HepG2 (cell line): ENCODE results near the gene KDELR3. TPM values are rescaled to one million over a fixed set of nuclear protein-coding genes. Genes with fewer than 3 reads are reported as not detected.

Experiments used
- ARNT2 ChIP-seq: sonication (generic); formaldehyde crosslinking; IDR thresholded peaks from 2 replicates; pipeline ENCODE4 v1.8.0; 2022; ENCODE audit warnings: mild to moderate bottlenecking, low read depth, missing genetic modification reagents, moderate library complexity
- ATF7-NPFF ChIP-seq: sonication (generic); formaldehyde crosslinking; IDR thresholded peaks from 2 replicates; pipeline ENCODE4 v1.8.1; 2023; ENCODE audit warnings: mild to moderate bottlenecking, low read depth, missing genetic modification reagents, moderate library complexity
- BCL6 ChIP-seq: IDR thresholded peaks from 2 replicates; pipeline ENCODE4 v1.6.1; 2016; ENCODE audit warnings: missing genetic modification reagents, missing compliant biosample characterization
- CBFB ChIP-seq: sonication (generic); formaldehyde crosslinking; IDR thresholded peaks from 2 replicates; pipeline ENCODE4 v1.4.0; 2020; ENCODE audit warnings: missing genetic modification reagents
- CEBPB ChIP-seq: IDR thresholded peaks from 2 replicates; pipeline ENCODE4 v1.6.1; 2011; ENCODE audit warnings: low read depth, low read length, improper control_type of control experiment, borderline replicate concordance
- FOXJ3 ChIP-seq: sonication (generic); formaldehyde crosslinking; IDR thresholded peaks from 2 replicates; pipeline ENCODE4 v1.4.0; 2020; ENCODE audit warnings: missing genetic modification reagents, mild to moderate bottlenecking, borderline replicate concordance
- JARID2 ChIP-seq: sonication (generic); formaldehyde crosslinking; IDR thresholded peaks from 2 replicates; pipeline ENCODE4 v1.8.1; 2023; ENCODE audit warnings: missing genetic modification reagents, inconsistent platforms; ENCODE audit not compliant: insufficient replicate concordance
- KLF9 ChIP-seq: IDR thresholded peaks from 2 replicates; pipeline ENCODE4 v1.6.1; 2016; ENCODE audit warnings: low read depth
- MBD4 ChIP-seq: IDR thresholded peaks from 2 replicates; pipeline ENCODE4 v1.6.1; 2012; ENCODE audit warnings: low read length, inconsistent platforms, borderline replicate concordance
- PLRG1 ChIP-seq: fragments of 450-650 bp; conservative IDR thresholded peaks from 2 replicates; pipeline ENCODE4 v1.6.1; 2016
- POGZ ChIP-seq: sonication (generic); formaldehyde crosslinking; IDR thresholded peaks from 2 replicates; pipeline ENCODE4 v1.4.0; 2020; ENCODE audit warnings: mild to moderate bottlenecking, missing genetic modification reagents
- REPIN1 ChIP-seq: sonication (generic); formaldehyde crosslinking; IDR thresholded peaks from 2 replicates; pipeline ENCODE4 v1.8.0; 2022; ENCODE audit warnings: missing genetic modification reagents, low read depth, mild to moderate bottlenecking, borderline replicate concordance
- RFX5 ChIP-seq: IDR thresholded peaks from 2 replicates; pipeline ENCODE4 v1.6.1; 2011; ENCODE audit warnings: low read depth, low read length, improper control_type of control experiment
- SETDB1 ChIP-seq: sonication (generic); formaldehyde crosslinking; IDR thresholded peaks from 2 replicates; pipeline ENCODE4 v1.5.1; 2020; ENCODE audit warnings: missing genetic modification reagents, mild to moderate bottlenecking, borderline replicate concordance
- SMAD1 ChIP-seq: sonication (generic); formaldehyde crosslinking; IDR thresholded peaks from 2 replicates; pipeline ENCODE4 v1.4.0; 2020; ENCODE audit warnings: missing genetic modification reagents, low read depth, mild to moderate bottlenecking, borderline replicate concordance
- TCF7L2 ChIP-seq: IDR thresholded peaks from 2 replicates; pipeline ENCODE4 v1.6.1; 2011; ENCODE audit warnings: mild to moderate bottlenecking, low read depth, low read length, moderate library complexity
- ZFP36L1 ChIP-seq: sonication (generic); formaldehyde crosslinking; IDR thresholded peaks from 2 replicates; pipeline ENCODE4 v1.8.0; 2022; ENCODE audit warnings: mild to moderate bottlenecking, missing genetic modification reagents, moderate library complexity
- ZNF264 ChIP-seq: sonication (generic); formaldehyde crosslinking; IDR thresholded peaks from 2 replicates; pipeline ENCODE4 v1.4.0; 2020; ENCODE audit warnings: missing genetic modification reagents
- ZNF75D ChIP-seq: sonication (generic); formaldehyde crosslinking; IDR thresholded peaks from 2 replicates; pipeline ENCODE4 v1.8.1; 2023; ENCODE audit warnings: missing genetic modification reagents, mild to moderate bottlenecking, borderline replicate concordance
- polyA plus RNA-seq, 8 experiments: library from polyadenylated mRNA; depleted of rRNA in 3 of 8; stranded (reverse) in 7 of 8; unstranded in 1 of 8; fragments of >200 nt; fragmentation: Illumina TruSeq in 4 of 8; extraction: Trizol in 4 of 8; gene quantifications; 2 replicates each; pipeline versions ENCODE4 v1.2.1 to v1.2.3, GENCODE V29; 2011 to 2016; ENCODE audit warnings: low read depth in 4 of 8, missing spikeins in 1 of 8, mixed read lengths in 1 of 8; ENCODE audit not compliant: insufficient read depth in 1 of 8
- total RNA-seq, 5 experiments: library from RNA; depleted of rRNA; stranded (reverse); fragments of >200 nt; fragmentation: Illumina TruSeq; extraction: Trizol; gene quantifications; 2 replicates each; pipeline ENCODE4 v1.2.3, GENCODE V29; 2016; ENCODE audit warnings: low read depth in 1 of 5
- TF ChIP-seq, protein P1 (sequence below): sonication (generic); formaldehyde crosslinking; conservative IDR thresholded peaks from 2 replicates; pipeline ENCODE4 v1.8.0; 2022; ENCODE audit warnings: low read depth, missing genetic modification reagents
- TF ChIP-seq, protein P2 (sequence below): sonication (generic); formaldehyde crosslinking; IDR thresholded peaks from 2 replicates; pipeline ENCODE4 v1.8.1; 2022; ENCODE audit warnings: mild to moderate bottlenecking, missing genetic modification reagents
- TF ChIP-seq, protein P3 (sequence below): IDR thresholded peaks from 2 replicates; pipeline ENCODE4 v1.6.1; 2016; ENCODE audit warnings: low read depth, missing genetic modification reagents, missing compliant biosample characterization

Gene KDELR3
- total and polyA plus RNA-seq, 2 of the 13 experiments (the other 11 are each of a cell fraction or from before 2014, with no cell fraction given): 24.2 to 65.7 TPM

DNA sequence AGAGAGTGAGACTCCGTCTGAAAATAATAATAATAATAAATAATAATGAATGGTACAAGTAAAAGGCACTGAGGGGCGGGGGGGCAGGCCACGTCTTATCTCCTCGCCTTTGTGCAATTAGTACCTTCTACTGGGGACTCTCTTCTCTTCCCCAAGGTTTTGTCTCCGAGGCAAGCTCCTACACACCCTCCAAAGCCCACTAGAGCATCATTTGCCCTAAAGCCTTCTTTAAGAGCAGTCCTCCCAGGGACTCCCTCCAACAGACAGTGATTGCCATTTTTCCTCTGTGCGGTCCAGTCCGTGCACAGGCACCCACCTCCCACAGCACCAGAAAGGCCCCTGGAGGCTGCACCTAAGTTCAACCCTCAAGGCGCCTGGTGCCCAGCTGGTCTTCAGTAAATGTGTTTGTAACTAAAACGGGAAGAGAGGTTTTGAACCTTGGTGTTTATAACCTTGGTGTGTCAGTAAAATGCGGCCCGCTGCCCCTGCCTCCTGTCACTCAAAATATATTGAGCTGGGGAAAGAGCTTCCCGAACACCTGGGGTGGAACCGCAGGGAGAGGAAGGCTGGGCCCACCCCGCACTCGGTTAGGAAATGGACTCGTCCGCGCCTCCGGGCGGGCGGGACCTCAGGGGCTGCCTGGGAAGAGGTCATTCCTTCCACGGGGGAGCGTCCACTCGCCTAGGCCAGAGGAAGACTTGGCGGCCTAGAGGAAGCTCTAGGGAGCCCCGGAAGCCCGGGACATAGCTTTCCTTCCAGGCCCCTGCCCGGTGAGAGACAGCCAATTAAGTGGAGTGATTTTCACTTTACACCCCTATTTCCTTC lies 4.7 kb upstream of the KDELR3 start (continued):
- TF ChIP-seq ZNF264: no peak
- TF ChIP-seq BCL6 (CRISPR knock-in tag): peak; percentile 51
- TF ChIP-seq SETDB1 (CRISPR knock-in tag): no peak
- TF ChIP-seq, protein P1, sequence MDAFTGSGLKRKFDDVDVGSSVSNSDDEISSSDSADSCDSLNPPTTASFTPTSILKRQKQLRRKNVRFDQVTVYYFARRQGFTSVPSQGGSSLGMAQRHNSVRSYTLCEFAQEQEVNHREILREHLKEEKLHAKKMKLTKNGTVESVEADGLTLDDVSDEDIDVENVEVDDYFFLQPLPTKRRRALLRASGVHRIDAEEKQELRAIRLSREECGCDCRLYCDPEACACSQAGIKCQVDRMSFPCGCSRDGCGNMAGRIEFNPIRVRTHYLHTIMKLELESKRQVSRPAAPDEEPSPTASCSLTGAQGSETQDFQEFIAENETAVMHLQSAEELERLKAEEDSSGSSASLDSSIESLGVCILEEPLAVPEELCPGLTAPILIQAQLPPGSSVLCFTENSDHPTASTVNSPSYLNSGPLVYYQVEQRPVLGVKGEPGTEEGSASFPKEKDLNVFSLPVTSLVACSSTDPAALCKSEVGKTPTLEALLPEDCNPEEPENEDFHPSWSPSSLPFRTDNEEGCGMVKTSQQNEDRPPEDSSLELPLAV (CRISPR knock-in tag): no peak
- 0 out of 2 replicates have a peak, but pooled peaks have one; percentile 17 for TF ChIP-seq ARNT2 (CRISPR knock-in tag)
- TF ChIP-seq KLF9 (CRISPR knock-in tag): no peak
- no peak; the same call in 1 of the 2 replicates for TF ChIP-seq ATF7-NPFF (CRISPR knock-in tag)
- TF ChIP-seq, protein P2, sequence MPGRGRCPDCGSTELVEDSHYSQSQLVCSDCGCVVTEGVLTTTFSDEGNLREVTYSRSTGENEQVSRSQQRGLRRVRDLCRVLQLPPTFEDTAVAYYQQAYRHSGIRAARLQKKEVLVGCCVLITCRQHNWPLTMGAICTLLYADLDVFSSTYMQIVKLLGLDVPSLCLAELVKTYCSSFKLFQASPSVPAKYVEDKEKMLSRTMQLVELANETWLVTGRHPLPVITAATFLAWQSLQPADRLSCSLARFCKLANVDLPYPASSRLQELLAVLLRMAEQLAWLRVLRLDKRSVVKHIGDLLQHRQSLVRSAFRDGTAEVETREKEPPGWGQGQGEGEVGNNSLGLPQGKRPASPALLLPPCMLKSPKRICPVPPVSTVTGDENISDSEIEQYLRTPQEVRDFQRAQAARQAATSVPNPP: no peak
- no peak for TF ChIP-seq FOXJ3 (CRISPR knock-in tag)
- peak; percentile 59 for TF ChIP-seq POGZ (CRISPR knock-in tag)
- TF ChIP-seq RFX5: 0 out of 2 replicates have a peak, but pooled peaks have one; percentile 7
- TF ChIP-seq CBFB (CRISPR knock-in tag): 0 out of 2 replicates have a peak, but pooled peaks have one; percentile 67
- TF ChIP-seq ZFP36L1 (CRISPR knock-in tag): no peak
- no peak for TF ChIP-seq PLRG1
- peak; percentile 58; the same call in 1 of the 2 replicates for TF ChIP-seq REPIN1 (CRISPR knock-in tag)
- no peak for TF ChIP-seq CEBPB
- TF ChIP-seq ZNF75D (CRISPR knock-in tag): no peak
- peak; percentile 38 for TF ChIP-seq JARID2 (CRISPR knock-in tag)
- no peak for TF ChIP-seq MBD4
- TF ChIP-seq, protein P3, sequence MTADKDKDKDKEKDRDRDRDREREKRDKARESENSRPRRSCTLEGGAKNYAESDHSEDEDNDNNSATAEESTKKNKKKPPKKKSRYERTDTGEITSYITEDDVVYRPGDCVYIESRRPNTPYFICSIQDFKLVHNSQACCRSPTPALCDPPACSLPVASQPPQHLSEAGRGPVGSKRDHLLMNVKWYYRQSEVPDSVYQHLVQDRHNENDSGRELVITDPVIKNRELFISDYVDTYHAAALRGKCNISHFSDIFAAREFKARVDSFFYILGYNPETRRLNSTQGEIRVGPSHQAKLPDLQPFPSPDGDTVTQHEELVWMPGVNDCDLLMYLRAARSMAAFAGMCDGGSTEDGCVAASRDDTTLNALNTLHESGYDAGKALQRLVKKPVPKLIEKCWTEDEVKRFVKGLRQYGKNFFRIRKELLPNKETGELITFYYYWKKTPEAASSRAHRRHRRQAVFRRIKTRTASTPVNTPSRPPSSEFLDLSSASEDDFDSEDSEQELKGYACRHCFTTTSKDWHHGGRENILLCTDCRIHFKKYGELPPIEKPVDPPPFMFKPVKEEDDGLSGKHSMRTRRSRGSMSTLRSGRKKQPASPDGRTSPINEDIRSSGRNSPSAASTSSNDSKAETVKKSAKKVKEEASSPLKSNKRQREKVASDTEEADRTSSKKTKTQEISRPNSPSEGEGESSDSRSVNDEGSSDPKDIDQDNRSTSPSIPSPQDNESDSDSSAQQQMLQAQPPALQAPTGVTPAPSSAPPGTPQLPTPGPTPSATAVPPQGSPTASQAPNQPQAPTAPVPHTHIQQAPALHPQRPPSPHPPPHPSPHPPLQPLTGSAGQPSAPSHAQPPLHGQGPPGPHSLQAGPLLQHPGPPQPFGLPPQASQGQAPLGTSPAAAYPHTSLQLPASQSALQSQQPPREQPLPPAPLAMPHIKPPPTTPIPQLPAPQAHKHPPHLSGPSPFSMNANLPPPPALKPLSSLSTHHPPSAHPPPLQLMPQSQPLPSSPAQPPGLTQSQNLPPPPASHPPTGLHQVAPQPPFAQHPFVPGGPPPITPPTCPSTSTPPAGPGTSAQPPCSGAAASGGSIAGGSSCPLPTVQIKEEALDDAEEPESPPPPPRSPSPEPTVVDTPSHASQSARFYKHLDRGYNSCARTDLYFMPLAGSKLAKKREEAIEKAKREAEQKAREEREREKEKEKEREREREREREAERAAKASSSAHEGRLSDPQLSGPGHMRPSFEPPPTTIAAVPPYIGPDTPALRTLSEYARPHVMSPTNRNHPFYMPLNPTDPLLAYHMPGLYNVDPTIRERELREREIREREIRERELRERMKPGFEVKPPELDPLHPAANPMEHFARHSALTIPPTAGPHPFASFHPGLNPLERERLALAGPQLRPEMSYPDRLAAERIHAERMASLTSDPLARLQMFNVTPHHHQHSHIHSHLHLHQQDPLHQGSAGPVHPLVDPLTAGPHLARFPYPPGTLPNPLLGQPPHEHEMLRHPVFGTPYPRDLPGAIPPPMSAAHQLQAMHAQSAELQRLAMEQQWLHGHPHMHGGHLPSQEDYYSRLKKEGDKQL: no peak
- TF ChIP-seq TCF7L2: no peak
- TF ChIP-seq SMAD1: no peak
